Left ventricle myocardium inferior (tissue), 1 donor: ENCODE results near the gene RABGEF1. TPM values are rescaled to one million over a fixed set of nuclear protein-coding genes. Genes with fewer than 3 reads are reported as not detected.
A peak's percentile ranks its signal among the peaks of the same experiment; 100 is the strongest.

ENCODE experiments used
- DNase-seq: peaks from one replicate; pipeline ENCODE4 v3.0.0-alpha.2; 2020
- H3K27ac ChIP-seq: fragments of 200-600 bp; replicated peaks from 2 replicates; pipeline ENCODE4 v1.8.0; 2021
- H3K27me3 ChIP-seq: fragments of 200-600 bp; 2 replicates; pipeline ENCODE4 v1.8.0; 2021; ENCODE audit warnings: low read depth
- H3K36me3 ChIP-seq: fragments of 200-600 bp; 2 replicates; pipeline ENCODE4 v1.8.0; 2021
- H3K4me1 ChIP-seq: fragments of 200-600 bp; 2 replicates; pipeline ENCODE4 v1.8.0; 2021
- H3K4me3 ChIP-seq: fragments of 200-600 bp; 2 replicates; pipeline ENCODE4 v1.8.0; 2021; ENCODE audit warnings: mild to moderate bottlenecking, moderate library complexity
- H3K9me3 ChIP-seq: fragments of 200-600 bp; replicated peaks from 2 replicates; pipeline ENCODE4 v1.8.0; 2021
- intact Hi-C: fragments of 100-400 bp; cut with micrococcal nuclease; formaldehyde crosslinking; loops from one replicate; pipeline ENCODE4 v1.11.0; 2022
- total RNA-seq: library from RNA; stranded (reverse); fragmentation: NEBNext Ultra II Directional; extraction: Animal tissue kit (Norgen Biotek cat#: 25700); gene quantifications from one replicate; pipeline ENCODE4 v1.2.1, GENCODE V29; 2021
- TF ChIP-seq, protein P1 (sequence below): fragments of 200-600 bp; IDR thresholded peaks from 2 replicates; pipeline ENCODE4 v1.8.0; 2021; ENCODE audit warnings: antibody characterized with exemption, mild to moderate bottlenecking, borderline replicate concordance
- donor health status: DM: no; HTN: yes; CAD: no; lungs with severe emphysema.

The RABGEF1 gene
- total RNA-seq, 1 donor from 2014 or later, result 17.4 TPM

DNA sequence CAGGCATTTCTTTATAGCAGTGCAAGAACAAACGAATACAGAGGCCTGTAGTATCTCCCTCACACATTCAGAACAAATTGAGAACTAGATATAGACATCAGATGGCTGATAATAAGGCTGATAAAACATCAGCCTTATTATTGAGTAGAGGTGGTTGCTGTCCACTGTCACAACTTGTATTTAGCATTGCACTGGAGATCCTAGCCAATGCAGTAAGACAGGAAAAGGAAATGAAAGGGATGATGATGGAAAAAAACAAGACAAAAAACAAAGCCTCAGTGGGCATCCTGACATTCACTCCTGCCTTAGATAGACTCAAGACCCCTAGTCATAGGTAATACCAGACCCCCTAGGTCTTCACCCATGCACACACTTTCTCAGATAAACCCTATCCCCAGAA lies 4.7 kb upstream of the RABGEF1 start:
- TF ChIP-seq, protein P1, sequence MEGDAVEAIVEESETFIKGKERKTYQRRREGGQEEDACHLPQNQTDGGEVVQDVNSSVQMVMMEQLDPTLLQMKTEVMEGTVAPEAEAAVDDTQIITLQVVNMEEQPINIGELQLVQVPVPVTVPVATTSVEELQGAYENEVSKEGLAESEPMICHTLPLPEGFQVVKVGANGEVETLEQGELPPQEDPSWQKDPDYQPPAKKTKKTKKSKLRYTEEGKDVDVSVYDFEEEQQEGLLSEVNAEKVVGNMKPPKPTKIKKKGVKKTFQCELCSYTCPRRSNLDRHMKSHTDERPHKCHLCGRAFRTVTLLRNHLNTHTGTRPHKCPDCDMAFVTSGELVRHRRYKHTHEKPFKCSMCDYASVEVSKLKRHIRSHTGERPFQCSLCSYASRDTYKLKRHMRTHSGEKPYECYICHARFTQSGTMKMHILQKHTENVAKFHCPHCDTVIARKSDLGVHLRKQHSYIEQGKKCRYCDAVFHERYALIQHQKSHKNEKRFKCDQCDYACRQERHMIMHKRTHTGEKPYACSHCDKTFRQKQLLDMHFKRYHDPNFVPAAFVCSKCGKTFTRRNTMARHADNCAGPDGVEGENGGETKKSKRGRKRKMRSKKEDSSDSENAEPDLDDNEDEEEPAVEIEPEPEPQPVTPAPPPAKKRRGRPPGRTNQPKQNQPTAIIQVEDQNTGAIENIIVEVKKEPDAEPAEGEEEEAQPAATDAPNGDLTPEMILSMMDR, result no peak
- no peak for DNase-seq
- Histone ChIP-seq H3K36me3 (peaks cover 18% of the 10 kb centered on the region), H3K9me3 (peaks cover 13% of the 10 kb centered on the region), H3K4me3 (no peak overlapping the region), H3K27me3 (no peaks in the 10 kb centered on the region), H3K4me1 (peaks cover 36% of the 10 kb centered on the region), H3K27ac (no peak overlapping the region)
- intact Hi-C loops, result no loop called here

DNA sequence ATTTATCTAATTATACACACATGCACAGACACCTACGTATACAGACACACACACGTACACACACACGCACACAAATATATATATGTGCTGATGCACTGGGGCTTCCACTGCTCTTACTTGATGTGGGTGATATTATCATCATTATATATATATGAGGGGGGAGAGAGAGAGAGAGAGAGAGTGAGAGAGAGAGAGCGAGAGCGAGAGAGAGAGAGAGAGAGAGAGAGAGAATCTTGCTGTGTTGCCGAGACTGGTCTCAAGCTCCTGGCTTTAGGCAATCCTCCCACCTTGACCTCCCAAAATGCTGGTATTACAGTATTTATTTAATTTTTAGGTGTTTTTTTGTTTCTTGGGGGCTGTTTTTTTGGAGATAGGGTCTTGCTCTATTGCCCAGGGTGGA lies 3.6 kb upstream of the RABGEF1 start:
- peaks cover 47% of the 10 kb centered on the region for H3K4me1 ChIP-seq
- DNase-seq, result no peak
- intact Hi-C loops, result no loop called here
- peaks cover 18% of the 10 kb centered on the region for H3K36me3 ChIP-seq
- H3K27ac ChIP-seq, result no peak overlapping the region
- TF ChIP-seq, protein P1, result no peak
- H3K4me3 ChIP-seq, result no peak overlapping the region
- H3K27me3 ChIP-seq, result no peaks in the 10 kb centered on the region
- H3K9me3 ChIP-seq, result peaks cover 13% of the 10 kb centered on the region

DNA sequence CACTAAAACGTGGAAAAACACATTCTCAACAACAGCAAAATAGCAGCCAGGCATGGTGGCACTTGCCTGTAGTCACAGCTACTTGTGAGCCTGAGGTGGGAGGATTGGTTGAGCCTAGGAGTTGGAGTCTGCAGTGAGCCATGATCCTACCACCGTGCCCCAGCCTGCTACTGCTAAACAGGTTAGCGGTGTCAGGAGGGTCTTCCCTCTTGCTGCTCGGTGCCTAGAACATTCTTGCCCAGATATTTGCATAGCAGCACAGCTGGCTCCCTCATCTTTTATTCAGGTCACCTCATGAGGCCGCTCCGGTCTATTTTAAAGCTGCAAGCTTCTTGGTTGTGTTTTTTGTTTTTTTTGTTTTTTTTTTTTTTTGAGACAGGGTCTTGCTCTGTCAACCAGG lies 2.9 kb upstream of the RABGEF1 start:
- H3K4me3 ChIP-seq, result no peak overlapping the region
- TF ChIP-seq, protein P1, result no peak
- DNase-seq, result no peak
- H3K4me1 ChIP-seq, result peaks cover 54% of the 10 kb centered on the region
- no peaks in the 10 kb centered on the region for H3K27me3 ChIP-seq
- no peak overlapping the region for H3K27ac ChIP-seq
- intact Hi-C loops, result no loop called here
- H3K9me3 ChIP-seq, result peaks cover 13% of the 10 kb centered on the region
- H3K36me3 ChIP-seq, result peaks cover 18% of the 10 kb centered on the region

DNA sequence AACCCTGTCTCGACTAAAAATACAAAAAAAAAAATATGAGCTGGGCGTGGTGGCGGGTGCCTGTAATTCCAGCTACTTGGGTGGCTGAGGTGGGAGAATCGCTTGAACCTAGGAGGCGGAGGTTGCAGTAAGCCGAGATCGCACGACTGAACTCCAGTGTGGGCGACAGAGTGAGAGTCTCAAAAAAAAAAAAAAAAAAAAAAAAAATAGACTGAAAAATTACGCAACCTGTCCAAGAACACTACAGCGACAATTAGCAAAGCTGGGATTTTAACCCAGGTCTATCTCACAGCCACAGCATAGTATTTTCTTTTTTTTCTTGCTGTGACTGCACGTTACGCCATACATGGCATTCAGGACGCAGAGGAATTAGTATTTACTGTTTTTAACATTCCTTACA lies 1.1 kb upstream of the RABGEF1 start:
- Histone ChIP-seq H3K36me3 (peaks cover 18% of the 10 kb centered on the region), H3K4me1 (peaks cover 59% of the 10 kb centered on the region), H3K27me3 (no peaks in the 10 kb centered on the region), H3K27ac (peak overlapping the region; percentile 96), H3K4me3 (peak overlapping the region; percentile 96), H3K9me3 (peaks cover 13% of the 10 kb centered on the region)
- TF ChIP-seq, protein P1, result no peak
- intact Hi-C loops, result no loop called here
- no peak for DNase-seq

DNA sequence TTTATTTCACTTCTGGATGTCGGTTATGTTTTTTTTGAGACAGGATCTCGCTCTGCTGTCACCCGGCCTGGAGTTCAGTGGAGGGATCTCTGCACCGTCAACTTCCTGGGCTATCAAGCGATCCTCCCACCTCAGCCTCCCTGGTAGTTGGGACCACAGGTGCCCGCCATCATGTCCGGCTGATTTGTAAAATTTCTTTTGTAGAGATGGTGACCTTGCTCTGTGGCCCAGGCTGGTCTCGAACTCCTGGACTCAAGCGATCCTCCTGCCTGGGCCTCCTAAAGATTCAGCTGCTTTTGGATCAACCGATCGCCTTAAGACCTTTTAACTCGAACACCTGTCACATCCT lies 606 bp upstream of the RABGEF1 start:
- Histone ChIP-seq H3K27ac (peak overlapping the region; percentile 96), H3K4me1 (peaks cover 59% of the 10 kb centered on the region), H3K36me3 (peaks cover 15% of the 10 kb centered on the region), H3K4me3 (peak overlapping the region; percentile 96), H3K9me3 (peaks cover 13% of the 10 kb centered on the region), H3K27me3 (no peaks in the 10 kb centered on the region)
- intact Hi-C loops, result no loop called here
- no peak for DNase-seq
- TF ChIP-seq, protein P1, result no peak
